HepG2 (cell line): Measurements from ENCODE around the gene CDK12.

Experiments used
- CAMTA2 ChIP-seq: sonication (generic); formaldehyde crosslinking; IDR thresholded peaks from 2 replicates; pipeline ENCODE4 v1.4.0; 2020; ENCODE audit warnings: mild to moderate bottlenecking, missing genetic modification reagents, borderline replicate concordance
- MYNN ChIP-seq: sonication (generic); formaldehyde crosslinking; IDR thresholded peaks from 2 replicates; pipeline ENCODE4 v1.4.0; 2020; ENCODE audit warnings: mild to moderate bottlenecking, low read depth, missing genetic modification reagents
- SRF ChIP-seq: IDR thresholded peaks from 2 replicates; pipeline ENCODE4 v1.6.1; 2011; ENCODE audit warnings: mild to moderate bottlenecking, low read depth, low read length, moderate library complexity
- TBP ChIP-seq: sonication (generic); formaldehyde crosslinking; IDR thresholded peaks from 2 replicates; pipeline ENCODE4 v1.5.0; 2020; ENCODE audit warnings: missing genetic modification reagents
- ZNF253 ChIP-seq: sonication (generic); formaldehyde crosslinking; IDR thresholded peaks from 2 replicates; pipeline ENCODE4 v1.8.0; 2022; ENCODE audit warnings: mild to moderate bottlenecking, missing genetic modification reagents, borderline replicate concordance
- ZNF281 ChIP-seq: sonication (generic); formaldehyde crosslinking; IDR thresholded peaks from 2 replicates; pipeline ENCODE4 v1.4.0; 2020; ENCODE audit warnings: missing genetic modification reagents, borderline replicate concordance
- ZNF343 ChIP-seq: sonication (generic); formaldehyde crosslinking; IDR thresholded peaks from 2 replicates; pipeline ENCODE4 v1.4.0; 2020; ENCODE audit warnings: mild to moderate bottlenecking, missing genetic modification reagents
- TF ChIP-seq, protein P1 (sequence below), 2 experiments: fragments of 450-650 bp in 1 of 2; sonication (generic) in 1 of 2; formaldehyde crosslinking in 1 of 2; IDR thresholded peaks; 2 replicates each; pipeline versions ENCODE4 v1.6.1 to v1.8.0; 2016 to 2022; ENCODE audit warnings: antibody characterized with exemption in 1 of 2, mild to moderate bottlenecking in 1 of 2, missing genetic modification reagents in 1 of 2
- TF ChIP-seq, protein P2 (sequence below): sonication (generic); formaldehyde crosslinking; IDR thresholded peaks from 2 replicates; pipeline ENCODE4 v1.5.0; 2020; ENCODE audit warnings: mild to moderate bottlenecking, missing genetic modification reagents, moderate library complexity
- TF ChIP-seq, protein P3 (sequence below): sonication (generic); formaldehyde crosslinking; IDR thresholded peaks from 2 replicates; pipeline ENCODE4 v1.4.0; 2020; ENCODE audit warnings: mild to moderate bottlenecking, missing genetic modification reagents

DNA sequence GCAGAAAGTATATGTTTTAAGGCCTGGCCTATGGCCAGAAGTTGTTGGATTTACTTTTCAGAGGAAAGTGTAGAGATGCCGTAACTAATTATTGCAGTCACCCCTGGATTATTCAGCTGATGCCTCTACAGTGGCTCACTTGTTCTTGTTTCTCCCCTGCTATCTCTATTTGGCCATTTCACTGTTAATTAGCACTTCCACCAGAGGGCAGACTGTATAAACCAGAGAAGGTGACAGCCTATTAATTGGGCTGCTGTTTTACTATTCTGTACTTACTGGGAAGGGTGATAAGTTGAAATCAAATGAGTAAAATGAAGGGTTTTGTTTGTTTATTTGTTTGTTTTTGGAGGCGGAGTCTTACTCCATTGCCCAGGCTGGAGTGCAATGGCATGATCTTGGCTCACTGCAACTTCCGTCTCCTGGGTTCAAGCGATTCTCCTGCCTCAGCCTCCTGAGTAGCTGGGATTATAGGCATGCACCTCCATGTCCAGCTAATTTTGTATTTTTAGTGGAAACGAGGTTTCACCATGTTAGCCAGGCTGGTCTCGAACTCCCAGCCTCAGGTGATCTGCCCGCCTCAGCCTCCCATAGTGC is 66.0 kb downstream of the CDK12 start:
- no peak for TF ChIP-seq ZNF343 (CRISPR knock-in tag)
- TF ChIP-seq CAMTA2 (CRISPR knock-in tag) = no peak
- TF ChIP-seq MYNN (CRISPR knock-in tag) = no peak
- TF ChIP-seq ZNF253 (CRISPR knock-in tag) = no peak
- TF ChIP-seq, protein P1, sequence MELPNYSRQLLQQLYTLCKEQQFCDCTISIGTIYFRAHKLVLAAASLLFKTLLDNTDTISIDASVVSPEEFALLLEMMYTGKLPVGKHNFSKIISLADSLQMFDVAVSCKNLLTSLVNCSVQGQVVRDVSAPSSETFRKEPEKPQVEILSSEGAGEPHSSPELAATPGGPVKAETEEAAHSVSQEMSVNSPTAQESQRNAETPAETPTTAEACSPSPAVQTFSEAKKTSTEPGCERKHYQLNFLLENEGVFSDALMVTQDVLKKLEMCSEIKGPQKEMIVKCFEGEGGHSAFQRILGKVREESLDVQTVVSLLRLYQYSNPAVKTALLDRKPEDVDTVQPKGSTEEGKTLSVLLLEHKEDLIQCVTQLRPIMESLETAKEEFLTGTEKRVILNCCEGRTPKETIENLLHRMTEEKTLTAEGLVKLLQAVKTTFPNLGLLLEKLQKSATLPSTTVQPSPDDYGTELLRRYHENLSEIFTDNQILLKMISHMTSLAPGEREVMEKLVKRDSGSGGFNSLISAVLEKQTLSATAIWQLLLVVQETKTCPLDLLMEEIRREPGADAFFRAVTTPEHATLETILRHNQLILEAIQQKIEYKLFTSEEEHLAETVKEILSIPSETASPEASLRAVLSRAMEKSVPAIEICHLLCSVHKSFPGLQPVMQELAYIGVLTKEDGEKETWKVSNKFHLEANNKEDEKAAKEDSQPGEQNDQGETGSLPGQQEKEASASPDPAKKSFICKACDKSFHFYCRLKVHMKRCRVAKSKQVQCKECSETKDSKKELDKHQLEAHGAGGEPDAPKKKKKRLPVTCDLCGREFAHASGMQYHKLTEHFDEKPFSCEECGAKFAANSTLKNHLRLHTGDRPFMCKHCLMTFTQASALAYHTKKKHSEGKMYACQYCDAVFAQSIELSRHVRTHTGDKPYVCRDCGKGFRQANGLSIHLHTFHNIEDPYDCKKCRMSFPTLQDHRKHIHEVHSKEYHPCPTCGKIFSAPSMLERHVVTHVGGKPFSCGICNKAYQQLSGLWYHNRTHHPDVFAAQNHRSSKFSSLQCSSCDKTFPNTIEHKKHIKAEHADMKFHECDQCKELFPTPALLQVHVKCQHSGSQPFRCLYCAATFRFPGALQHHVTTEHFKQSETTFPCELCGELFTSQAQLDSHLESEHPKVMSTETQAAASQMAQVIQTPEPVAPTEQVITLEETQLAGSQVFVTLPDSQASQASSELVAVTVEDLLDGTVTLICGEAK (IDR thresholded peaks at IDR 0.05) = no peak
- TF ChIP-seq, protein P1 (CRISPR knock-in tag; IDR thresholded peaks at IDR 0.05) = no peak
- TF ChIP-seq, protein P2, sequence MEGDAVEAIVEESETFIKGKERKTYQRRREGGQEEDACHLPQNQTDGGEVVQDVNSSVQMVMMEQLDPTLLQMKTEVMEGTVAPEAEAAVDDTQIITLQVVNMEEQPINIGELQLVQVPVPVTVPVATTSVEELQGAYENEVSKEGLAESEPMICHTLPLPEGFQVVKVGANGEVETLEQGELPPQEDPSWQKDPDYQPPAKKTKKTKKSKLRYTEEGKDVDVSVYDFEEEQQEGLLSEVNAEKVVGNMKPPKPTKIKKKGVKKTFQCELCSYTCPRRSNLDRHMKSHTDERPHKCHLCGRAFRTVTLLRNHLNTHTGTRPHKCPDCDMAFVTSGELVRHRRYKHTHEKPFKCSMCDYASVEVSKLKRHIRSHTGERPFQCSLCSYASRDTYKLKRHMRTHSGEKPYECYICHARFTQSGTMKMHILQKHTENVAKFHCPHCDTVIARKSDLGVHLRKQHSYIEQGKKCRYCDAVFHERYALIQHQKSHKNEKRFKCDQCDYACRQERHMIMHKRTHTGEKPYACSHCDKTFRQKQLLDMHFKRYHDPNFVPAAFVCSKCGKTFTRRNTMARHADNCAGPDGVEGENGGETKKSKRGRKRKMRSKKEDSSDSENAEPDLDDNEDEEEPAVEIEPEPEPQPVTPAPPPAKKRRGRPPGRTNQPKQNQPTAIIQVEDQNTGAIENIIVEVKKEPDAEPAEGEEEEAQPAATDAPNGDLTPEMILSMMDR (CRISPR knock-in tag) = peak; percentile 60
- TF ChIP-seq ZNF281 (CRISPR knock-in tag) = no peak
- TF ChIP-seq SRF = no peak
- TF ChIP-seq, protein P3, sequence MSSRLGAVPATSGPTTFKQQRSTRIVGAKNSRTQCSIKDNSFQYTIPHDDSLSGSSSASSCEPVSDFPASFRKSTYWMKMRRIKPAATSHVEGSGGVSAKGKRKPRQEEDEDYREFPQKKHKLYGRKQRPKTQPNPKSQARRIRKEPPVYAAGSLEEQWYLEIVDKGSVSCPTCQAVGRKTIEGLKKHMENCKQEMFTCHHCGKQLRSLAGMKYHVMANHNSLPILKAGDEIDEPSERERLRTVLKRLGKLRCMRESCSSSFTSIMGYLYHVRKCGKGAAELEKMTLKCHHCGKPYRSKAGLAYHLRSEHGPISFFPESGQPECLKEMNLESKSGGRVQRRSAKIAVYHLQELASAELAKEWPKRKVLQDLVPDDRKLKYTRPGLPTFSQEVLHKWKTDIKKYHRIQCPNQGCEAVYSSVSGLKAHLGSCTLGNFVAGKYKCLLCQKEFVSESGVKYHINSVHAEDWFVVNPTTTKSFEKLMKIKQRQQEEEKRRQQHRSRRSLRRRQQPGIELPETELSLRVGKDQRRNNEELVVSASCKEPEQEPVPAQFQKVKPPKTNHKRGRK (CRISPR knock-in tag) = no peak
- TF ChIP-seq TBP (CRISPR knock-in tag) = no peak
